Heart right ventricle (tissue), 16 donors: ENCODE results near the gene POLR2M. TPM values are rescaled to one million over a fixed set of nuclear protein-coding genes. Genes with fewer than 3 reads are reported as not detected.

Experiments used
- ATAC-seq, 8 donors: fragments of 200-7000 bp; cut with Tn5 transposase; one replicate each; pipeline ENCODE4 v1.9.1; 2020; ENCODE audit warnings: mild to moderate bottlenecking in 8 of 8, moderate library complexity in 8 of 8, moderate number of reproducible peaks in 1 of 8
- DNase-seq, 2 donors: peaks; one replicate each; pipeline ENCODE4 v3.0.0-alpha.2; 2020
- H3K27ac ChIP-seq, 10 donors: fragments of 200-600 bp; sonication (generic) in 2 of 10; one replicate each; pipeline versions ENCODE4 v1.5.0 to v1.8.0; 2020 to 2022; ENCODE audit warnings: mild to moderate bottlenecking in 3 of 10
- H3K27me3 ChIP-seq, 7 donors: fragments of 200-600 bp; one replicate each; pipeline ENCODE4 v1.8.0; 2021 to 2022; ENCODE audit warnings: mild to moderate bottlenecking in 2 of 7
- H3K36me3 ChIP-seq, 9 donors: fragments of 200-600 bp; sonication (generic) in 1 of 9; one replicate each; pipeline versions ENCODE4 v1.5.0 to v1.8.0; 2020 to 2022; ENCODE audit warnings: mild to moderate bottlenecking in 2 of 9
- H3K4me1 ChIP-seq, 9 donors: fragments of 200-600 bp; sonication (generic) in 1 of 9; one replicate each; pipeline versions ENCODE4 v1.5.0 to v1.8.0; 2020 to 2022; ENCODE audit warnings: mild to moderate bottlenecking in 4 of 9
- H3K4me3 ChIP-seq, 10 donors: fragments of 200-600 bp; sonication (generic) in 2 of 10; one replicate each; pipeline versions ENCODE4 v1.5.0 to v1.8.0; 2020 to 2022; ENCODE audit warnings: mild to moderate bottlenecking in 7 of 10, moderate library complexity in 2 of 10
- H3K9me3 ChIP-seq, 11 donors: fragments of 200-600 bp in 10 of 11; sonication (generic) in 2 of 11; one replicate each; pipeline versions ENCODE4 v1.5.0 to v1.8.0; 2013 to 2022; ENCODE audit warnings: mild to moderate bottlenecking in 2 of 11, control low read depth in 1 of 11, moderate library complexity in 1 of 11
- CTCF ChIP-seq, 9 donors: fragments of 200-600 bp; sonication (generic) in 2 of 9; IDR thresholded peaks; one replicate each; pipeline versions ENCODE4 v1.5.0 to v1.8.0; 2021 to 2022; ENCODE audit warnings: antibody characterized with exemption in 9 of 9, mild to moderate bottlenecking in 5 of 9, moderate library complexity in 1 of 9
- WGBS, 2 donors: extraction: QIAGEN DNeasy Blood & Tissue Kit; methylation state at CpG; one replicate each; pipeline ENCODE4 v1.1.7; 2013; ENCODE audit warnings: inconsistent platforms in 1 of 2; 5-methylcytosine and 5-hydroxymethylcytosine counted together
- intact Hi-C, 10 donors: fragments of 100-400 bp; cut with DNase I; formaldehyde crosslinking; loops; one replicate each; pipeline versions ENCODE4 v1.11.1 to v1.14.2; 2022
- polyA plus RNA-seq, 2 donors: library from polyadenylated mRNA; stranded (reverse); fragments of 200-250 nt; gene quantifications; one replicate each; pipeline ENCODE4 v1.2.3, GENCODE V29; 2013
- total RNA-seq, 10 donors: library from RNA; stranded (reverse); fragmentation: NEBNext Ultra II Directional in 3 of 10; extraction: Animal tissue kit (Norgen Biotek cat#: 25700) in 3 of 10; gene quantifications; one replicate each; pipeline versions ENCODE4 v1.2.1 to v1.2.4, GENCODE V29; 2021 to 2023
- donor health status: Arrhythmogenic right ventricular cardiomyopathy.
- donor health status: ischemic (EF 13 %, LVEDD 7.1; RV severe dilation, severe dysfunction).
- donor health status: healthy with polysubstance abuse.
- donor health status: DM: no; HTN: yes; CAD: no.
- donor health status: DM: no; HTN: no; CAD: no.
- donor health status: ischemic (EF 25% LVEDD 6.9; RV normal size, moderate dysfunction).
- donor health status: ischemic (EF 25% LVEDD 5.7; RV mildly dilated, moderate dysfunction).
- donor health status: healthy.
- donor health status: DM: yes; HTN: yes; CAD: no.
- donor health status: Ischemic cardiomyopathy.
- donor health status: ischemic (EF 35%, LVEDD 5.7; RV mildly dilated, moderate dysfunction).
- donor health status: nonischemic (EF 11% LVEDD 7.7; RV severe dilation, severe dysfunction).
- donor health status: DM: yes; HTN: yes; CAD: no.
- donor health status: PGD.
- donor health status: ischemic (EF 29% LVEDD 5.4; RV normal size, mild dysfunction).
- donor health status: nonischemic (EF 23%, LVEDD 6.1; RV moderate dilation, normal function).

POLR2M gene
- total and polyA plus RNA-seq, 12 donors: 15.2 to 89.2 (median 56.5) TPM

- H3K27ac ChIP-seq: no peak overlapping the region
- ATAC-seq (peak in 1 of 8 donors; percentile 24), DNase-seq (no peak)
- peak in 4 of 9 donors; percentile 11 to 36 (median 16) for TF ChIP-seq CTCF (IDR thresholded peaks at IDR 0.05)
- intact Hi-C loops: loop anchor here in 3 of 10 donors (5.0 to 10.0 kb wide), 2 partner anchors 439 to 441 kb away; no protein-coding TSS in a partner anchor
- WGBS, 2 donors: 77 to 82% methylated on average over 4 of the region's 4 CpGs
- H3K9me3 ChIP-seq: no peaks in the 10 kb centered on the region
- H3K36me3 ChIP-seq: no peaks in the 10 kb centered on the region
- H3K27me3 ChIP-seq: no peaks in the 10 kb centered on the region
- H3K4me1 ChIP-seq: no peaks in the 10 kb centered on the region
- no peak overlapping the region for H3K4me3 ChIP-seq
Measured at GRCh38 chr15:57743424-57743823, 36.9 kb downstream of the POLR2M start.

- Histone ChIP-seq H3K9me3 (no peaks in the 10 kb centered on the region), H3K27ac (peak overlapping the region in 1 of 10 donors; percentile 29), H3K4me1 (no peaks in the 10 kb centered on the region), H3K4me3 (peak overlapping the region in 4 of 10 donors; percentile 8 to 34 (median 26)), H3K36me3 (no peaks in the 10 kb centered on the region), H3K27me3 (no peaks in the 10 kb centered on the region)
- TF ChIP-seq CTCF (IDR thresholded peaks at IDR 0.05): no peak
- DNase-seq: no peak
- 84 to 85% methylated on average over 9 of the region's 9 CpGs for WGBS, 2 donors
- no peak for ATAC-seq
- intact Hi-C loops: loop anchor here in 4 of 10 donors (2.0 to 10.0 kb wide), 3 partner anchors 52 to 438 kb away; no protein-coding TSS in a partner anchor
Measured at GRCh38 chr15:57746786-57747185, 40.3 kb downstream of the POLR2M start.

GRCh38 chr15:57747206-57747896 is 40.8 kb downstream of the POLR2M start:
- DNase-seq (peak; percentile 16 to 34), ATAC-seq (peak in 3 of 8 donors; percentile 38 to 73 (median 68))
- Histone ChIP-seq H3K27ac (peak overlapping the region in 1 of 10 donors; percentile 29), H3K36me3 (no peaks in the 10 kb centered on the region), H3K4me3 (peak overlapping the region in 4 of 10 donors; percentile 8 to 34 (median 26)), H3K9me3 (no peaks in the 10 kb centered on the region), H3K27me3 (no peaks in the 10 kb centered on the region), H3K4me1 (peaks cover 0 to 5% (median 0%) of the 10 kb centered on the region in 9 donors)
- intact Hi-C loops: loop anchor here in 4 of 10 donors (2.0 to 10.0 kb wide), 3 partner anchors 51 to 437 kb away; no protein-coding TSS in a partner anchor
- WGBS, 2 donors: 68 to 75% methylated on average over 13 of the region's 13 CpGs
- no peak for TF ChIP-seq CTCF (IDR thresholded peaks at IDR 0.05)

- intact Hi-C loops: loop anchor here in 9 of 10 donors (2.0 to 10.0 kb wide), 6 partner anchors 111 to 434 kb away; partner anchors contain the start of gene ALDH1A2 (in 6 of the 9)
- Histone ChIP-seq H3K4me1 (peaks cover 0 to 13% (median 0%) of the 10 kb centered on the region in 9 donors), H3K27me3 (no peaks in the 10 kb centered on the region), H3K36me3 (no peaks in the 10 kb centered on the region), H3K9me3 (no peaks in the 10 kb centered on the region), H3K4me3 (no peak overlapping the region), H3K27ac (no peak overlapping the region)
- no peak for DNase-seq
- peak in 6 of 8 donors; percentile 35 to 61 (median 51) for ATAC-seq
- peak in 8 of 9 donors; percentile 48 to 77 (median 66) for TF ChIP-seq CTCF (IDR thresholded peaks at IDR 0.05)
- 25 to 32% methylated on average over 3 of the region's 3 CpGs for WGBS, 2 donors
Measured at GRCh38 chr15:57751177-57751800, 44.8 kb downstream of the POLR2M start.
